ENCODE data around the gene SH3PXD2B. TPM values are rescaled to one million over a fixed set of nuclear protein-coding genes. Genes with fewer than 3 reads are reported as not detected.
"Not testable (repeated sequence)": the region's sequence is repeated elsewhere in the genome, so short reads cannot be mapped to it uniquely, and the experiment has no call there.

Gene SH3PXD2B
- total and polyA plus RNA-seq, 2 experiments from 2014 or later: 15.2 to 19.8 TPM

- 81 to 82% methylated on average over 6 of the region's 6 CpGs for WGBS, 2 experiments (ENCODE audit: low coverage in 1 of 2, low lambda C conversion rate in 2 of 2, missing lambda C conversion rate in 2 of 2)
- DNase-seq: no peak
- TF ChIP-seq EZH2 (IDR thresholded peaks at IDR 0.05; ENCODE audit: insufficient read depth, poor library complexity, severe bottlenecking) (no peak), EZH2phosphoT487 (IDR thresholded peaks at IDR 0.05; ENCODE audit: insufficient read depth, low read depth) (no peak)
These were observed 55.0 kb downstream of the SH3PXD2B start for GRCh38 chr5:172399336-172399735.

GRCh38 chr5:172398645-172399044 is 55.7 kb downstream of the SH3PXD2B start:
- H3K4me3 ChIP-seq; in situ Hi-C loops (cut with MboI); H3K27me3 ChIP-seq (replicated peaks; ENCODE audit: insufficient read depth); H3K36me3 ChIP-seq (ENCODE audit: low read depth); H3K9me3 ChIP-seq (ENCODE audit: low read depth); H3K27ac ChIP-seq; H3K4me1 ChIP-seq (ENCODE audit: insufficient read depth); H4K20me1 ChIP-seq (ENCODE audit: insufficient read depth); H3F3A ChIP-seq (ENCODE audit: insufficient read depth); DNase-seq; H3K9ac ChIP-seq; H2AFZ ChIP-seq; H3K4me2 ChIP-seq (ENCODE audit: unreplicated experiment); H3K79me2 ChIP-seq (ENCODE audit: insufficient read depth); H3K9me2 ChIP-seq (ENCODE audit: insufficient read depth): not testable (repeated sequence)
- 95% methylated on average over 4 of the region's 4 CpGs for WGBS, 2 experiments (ENCODE audit: low coverage in 1 of 2, low lambda C conversion rate in 2 of 2, missing lambda C conversion rate in 2 of 2)

More at GRCh38 chr5:172399336-172399735, 55.0 kb downstream of the SH3PXD2B start:
- H3K9me2 ChIP-seq (ENCODE audit: insufficient read depth): no peaks in the 10 kb centered on the region
- no peak overlapping the region for H3K27ac ChIP-seq
- H3K9ac ChIP-seq: no peak overlapping the region
- no peak overlapping the region for H3K4me2 ChIP-seq (ENCODE audit: unreplicated experiment)
- no peaks in the 10 kb centered on the region for H3K27me3 ChIP-seq (replicated peaks; ENCODE audit: insufficient read depth)
- H3K79me2 ChIP-seq (ENCODE audit: insufficient read depth): peaks cover 5% of the 10 kb centered on the region; the same call in 1 of the 2 replicates
- no peak overlapping the region for H2AFZ ChIP-seq
- no peaks in the 10 kb centered on the region for H3F3A ChIP-seq (ENCODE audit: insufficient read depth)
- H3K4me3 ChIP-seq: no peak overlapping the region
- peaks cover 2% of the 10 kb centered on the region; the same call in 1 of the 2 replicates for H3K36me3 ChIP-seq (ENCODE audit: low read depth)
- H4K20me1 ChIP-seq (ENCODE audit: insufficient read depth): no peaks in the 10 kb centered on the region
- in situ Hi-C loops (cut with MboI): no loop called here
- H3K9me3 ChIP-seq (ENCODE audit: low read depth): no peaks in the 10 kb centered on the region
- H3K4me1 ChIP-seq (ENCODE audit: insufficient read depth): peaks cover 10% of the 10 kb centered on the region

- H4K20me1 ChIP-seq (ENCODE audit: insufficient read depth); H3K9ac ChIP-seq; H3K27ac ChIP-seq; H3K4me1 ChIP-seq (ENCODE audit: insufficient read depth); H2AFZ ChIP-seq; H3F3A ChIP-seq (ENCODE audit: insufficient read depth); H3K9me2 ChIP-seq (ENCODE audit: insufficient read depth); DNase-seq; H3K4me2 ChIP-seq (ENCODE audit: unreplicated experiment); H3K4me3 ChIP-seq; H3K9me3 ChIP-seq (ENCODE audit: low read depth); H3K27me3 ChIP-seq (replicated peaks; ENCODE audit: insufficient read depth); in situ Hi-C loops (cut with MboI); H3K79me2 ChIP-seq (ENCODE audit: insufficient read depth): not testable (repeated sequence)
- 98% methylated on average over 8 of the region's 8 CpGs for WGBS, 2 experiments (ENCODE audit: low coverage in 1 of 2, low lambda C conversion rate in 2 of 2, missing lambda C conversion rate in 2 of 2)
- H3K36me3 ChIP-seq (ENCODE audit: low read depth): peaks cover 22% of the 10 kb centered on the region
These were observed 57.3 kb downstream of the SH3PXD2B start for GRCh38 chr5:172396994-172397393.

DNA sequence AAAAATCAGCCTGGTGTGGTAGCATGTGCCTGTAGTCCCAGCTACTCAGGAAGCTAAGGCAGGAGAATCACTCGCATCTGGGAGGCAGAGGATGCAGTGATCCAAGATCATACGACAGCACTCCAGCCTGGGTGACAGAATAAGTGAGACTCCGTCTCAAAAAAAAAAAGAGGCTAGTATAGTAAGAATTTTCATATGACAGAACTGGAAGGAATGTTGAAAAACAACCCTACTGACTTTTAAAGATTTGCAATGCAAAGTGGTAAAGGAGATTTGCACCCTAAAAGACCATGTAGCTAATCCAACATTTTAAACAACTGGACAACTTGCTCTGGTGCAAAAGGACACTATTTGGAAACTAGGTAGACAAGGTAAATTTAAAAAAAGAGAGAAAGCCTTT is 58.1 kb downstream of the SH3PXD2B start:
- in situ Hi-C loops (cut with MboI): no loop called here
- TF ChIP-seq EZH2 (IDR thresholded peaks at IDR 0.05; ENCODE audit: insufficient read depth, poor library complexity, severe bottlenecking) (no peak), EZH2phosphoT487 (IDR thresholded peaks at IDR 0.05; ENCODE audit: insufficient read depth, low read depth) (no peak)
- Histone ChIP-seq H3K4me1 (ENCODE audit: insufficient read depth) (peaks cover 10% of the 10 kb centered on the region), H3K4me2 (ENCODE audit: unreplicated experiment) (no peak overlapping the region), H3K4me3 (no peak overlapping the region), H3K9ac (no peak overlapping the region), H3F3A (ENCODE audit: insufficient read depth) (no peaks in the 10 kb centered on the region), H4K20me1 (ENCODE audit: insufficient read depth) (no peaks in the 10 kb centered on the region), H3K9me3 (ENCODE audit: low read depth) (no peaks in the 10 kb centered on the region), H3K9me2 (ENCODE audit: insufficient read depth) (no peaks in the 10 kb centered on the region), H3K27ac (no peak overlapping the region), H3K79me2 (ENCODE audit: insufficient read depth) (no peaks in the 10 kb centered on the region), H3K27me3 (replicated peaks; ENCODE audit: insufficient read depth) (no peaks in the 10 kb centered on the region), H2AFZ (no peak overlapping the region), H3K36me3 (ENCODE audit: low read depth) (peaks cover 30% of the 10 kb centered on the region)
- WGBS, 2 experiments (ENCODE audit: low coverage in 1 of 2, low lambda C conversion rate in 2 of 2, missing lambda C conversion rate in 2 of 2): 86 to 87% methylated on average over 3 of the region's 3 CpGs
- no peak for DNase-seq

DNA sequence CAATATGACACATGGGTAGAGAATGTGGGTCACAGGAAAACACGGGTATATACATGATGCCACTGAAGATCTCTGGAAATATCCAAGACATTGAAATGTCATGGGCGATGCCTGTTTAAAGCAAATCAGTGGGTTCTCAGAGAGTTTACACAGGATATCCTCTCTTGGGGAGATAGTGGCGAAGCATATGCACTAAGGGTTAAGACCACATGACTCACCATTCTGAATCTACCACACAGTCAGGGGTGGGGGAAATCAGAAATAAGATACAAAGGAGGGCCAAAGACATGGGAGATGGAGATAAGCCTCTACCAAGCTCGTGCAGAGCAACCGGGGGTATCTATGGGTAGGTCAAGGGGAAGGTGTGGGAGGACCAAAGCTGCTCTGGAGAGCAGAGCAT is 58.8 kb downstream of the SH3PXD2B start:
- DNase-seq: no peak
- no peak overlapping the region for H3K27ac ChIP-seq
- no peaks in the 10 kb centered on the region for H3K9me3 ChIP-seq (ENCODE audit: low read depth)
- WGBS, 2 experiments (ENCODE audit: low coverage in 1 of 2, low lambda C conversion rate in 2 of 2, missing lambda C conversion rate in 2 of 2): 80 to 86% methylated on average over 5 of the region's 5 CpGs
- no peak overlapping the region for H2AFZ ChIP-seq
- no peaks in the 10 kb centered on the region for H3F3A ChIP-seq (ENCODE audit: insufficient read depth)
- no peaks in the 10 kb centered on the region for H3K27me3 ChIP-seq (replicated peaks; ENCODE audit: insufficient read depth)
- no peak for TF ChIP-seq EZH2 (IDR thresholded peaks at IDR 0.05; ENCODE audit: insufficient read depth, poor library complexity, severe bottlenecking)
- no peak for TF ChIP-seq EZH2phosphoT487 (IDR thresholded peaks at IDR 0.05; ENCODE audit: insufficient read depth, low read depth)
- H3K4me2 ChIP-seq (ENCODE audit: unreplicated experiment): no peak overlapping the region
- H3K4me1 ChIP-seq (ENCODE audit: insufficient read depth): peaks cover 8% of the 10 kb centered on the region
- no peaks in the 10 kb centered on the region for H4K20me1 ChIP-seq (ENCODE audit: insufficient read depth)
- in situ Hi-C loops (cut with MboI): no loop called here
- no peak overlapping the region for H3K9ac ChIP-seq
- peaks cover 34% of the 10 kb centered on the region for H3K36me3 ChIP-seq (ENCODE audit: low read depth)
- H3K4me3 ChIP-seq: no peak overlapping the region
- H3K9me2 ChIP-seq (ENCODE audit: insufficient read depth): no peaks in the 10 kb centered on the region
- H3K79me2 ChIP-seq (ENCODE audit: insufficient read depth): no peaks in the 10 kb centered on the region
